Measurements from ENCODE around the gene DTX1.

DNA sequence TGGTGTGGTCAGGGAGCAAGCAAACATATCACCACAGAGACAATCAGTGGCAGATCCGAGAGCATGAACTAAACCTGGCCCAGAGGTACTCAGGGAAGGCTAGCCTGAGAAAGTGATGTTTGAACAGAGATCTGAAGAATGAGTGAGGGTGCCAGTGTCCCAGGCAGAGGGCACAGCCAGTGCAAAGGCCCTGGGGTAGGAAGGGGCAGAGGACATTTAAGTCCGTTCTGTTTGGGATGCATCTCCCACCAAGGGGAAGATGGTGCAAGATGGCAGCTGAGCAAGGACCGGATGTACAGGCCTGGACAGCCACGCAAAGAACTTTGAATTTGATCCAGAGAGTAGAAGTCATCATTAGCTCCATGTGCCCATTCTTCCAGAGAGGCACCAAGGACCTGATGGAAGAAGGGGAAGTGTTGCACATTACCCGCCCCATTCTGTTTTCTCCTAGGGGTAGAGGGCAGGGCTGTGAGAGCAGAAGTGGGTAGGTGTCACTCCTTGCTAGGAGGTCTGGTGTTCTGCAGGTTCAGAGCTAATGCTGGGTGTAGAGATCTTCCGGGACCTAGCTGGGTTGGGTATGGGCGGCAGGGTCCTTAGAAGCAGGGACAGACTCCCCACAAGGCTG, 3.9 kb downstream of the DTX1 start:
- TF ChIP-seq CTCF (IDR thresholded peaks at IDR 0.05; ENCODE audit: extremely low read depth in 1 of 2, insufficient read depth in 1 of 2, low read depth in 1 of 2, low read length in 2 of 2) (no peak), JUN (IDR thresholded peaks at IDR 0.05; ENCODE audit: borderline replicate concordance, insufficient read depth, insufficient read length, low read depth) (no peak), GATA2 (IDR thresholded peaks at IDR 0.05; ENCODE audit: insufficient read depth, insufficient read length, low read depth, low read length) (no peak), POLR2AphosphoS5 (IDR thresholded peaks at IDR 0.05; ENCODE audit: insufficient read depth, low read depth, low read length) (no peak), POLR2A (IDR thresholded peaks at IDR 0.05; ENCODE audit: low read depth, low read length) (no peak), MYC (IDR thresholded peaks at IDR 0.05; ENCODE audit: low read depth, low read length) (no peak), EZH2 (IDR thresholded peaks at IDR 0.05; ENCODE audit: borderline replicate concordance, low read depth, low read length, severe bottlenecking) (no peak)
